GM18868 (cell line): Measurements from ENCODE around the gene KCNQ1OT1.

Experiments used
- ATAC-seq: cut with Tn5 transposase; IDR thresholded peaks from one replicate; pipeline ENCODE4 v1.9.1; 2021; ENCODE audit warnings: mild to moderate bottlenecking, moderate library complexity; ENCODE audit not compliant: unreplicated experiment

KCNQ1OT1 gene

DNA sequence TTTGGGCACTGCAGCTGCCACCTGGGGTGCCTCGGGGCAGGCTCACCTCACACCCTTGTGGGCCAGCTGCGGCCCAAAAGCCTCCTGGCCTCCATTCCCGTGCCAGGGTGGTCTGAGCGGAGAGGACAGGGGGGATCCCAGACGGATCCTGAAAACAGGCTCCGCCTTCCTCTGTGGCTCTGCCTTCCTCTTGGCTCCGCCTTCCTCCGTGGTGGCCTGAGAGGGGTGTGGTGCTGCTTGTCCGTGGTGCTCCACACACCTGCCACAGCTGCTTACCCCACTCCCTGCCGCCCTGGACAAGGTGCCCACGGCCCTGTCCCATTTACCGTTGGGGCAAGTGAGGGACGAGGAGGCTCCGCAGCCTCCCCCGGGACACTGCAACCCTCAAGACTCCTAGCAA, 23.2 kb upstream of the KCNQ1OT1 start:
- no peak for ATAC-seq

DNA sequence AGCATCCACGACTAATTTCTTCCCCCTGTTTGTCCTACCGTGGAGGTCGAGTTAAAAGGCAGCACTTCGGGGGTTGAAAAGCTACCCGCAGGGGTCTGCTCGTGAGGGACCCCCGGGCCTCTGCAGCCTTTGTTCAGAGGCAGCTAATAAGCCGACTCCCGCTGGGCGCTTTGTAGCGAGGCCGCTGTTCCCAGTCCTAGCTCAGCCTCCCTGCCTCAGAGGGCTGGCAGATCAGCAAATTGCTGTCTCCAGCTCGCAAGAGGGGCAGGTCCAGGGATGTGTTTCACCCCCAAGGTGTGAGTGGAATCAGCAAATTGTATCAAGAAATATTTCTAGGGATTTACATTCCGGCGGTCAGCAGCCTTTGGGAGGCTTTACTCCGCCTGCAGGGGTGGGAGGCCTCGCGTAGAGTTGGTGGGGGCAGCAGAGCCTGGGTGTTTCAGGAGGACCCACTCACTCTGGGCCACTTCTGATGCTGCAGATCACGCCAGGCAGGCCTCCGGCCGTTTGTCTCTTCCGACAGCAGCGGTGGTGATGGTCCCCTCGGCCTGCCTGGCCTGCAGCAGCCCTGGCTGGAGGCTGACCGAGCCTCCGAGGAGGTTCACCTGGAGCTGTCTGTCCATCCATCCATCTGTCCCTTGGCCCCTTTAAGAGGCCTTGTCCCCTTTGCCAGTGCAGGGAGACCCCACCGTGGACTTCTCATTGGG, 21.6 kb upstream of the KCNQ1OT1 start:
- no peak for ATAC-seq

DNA sequence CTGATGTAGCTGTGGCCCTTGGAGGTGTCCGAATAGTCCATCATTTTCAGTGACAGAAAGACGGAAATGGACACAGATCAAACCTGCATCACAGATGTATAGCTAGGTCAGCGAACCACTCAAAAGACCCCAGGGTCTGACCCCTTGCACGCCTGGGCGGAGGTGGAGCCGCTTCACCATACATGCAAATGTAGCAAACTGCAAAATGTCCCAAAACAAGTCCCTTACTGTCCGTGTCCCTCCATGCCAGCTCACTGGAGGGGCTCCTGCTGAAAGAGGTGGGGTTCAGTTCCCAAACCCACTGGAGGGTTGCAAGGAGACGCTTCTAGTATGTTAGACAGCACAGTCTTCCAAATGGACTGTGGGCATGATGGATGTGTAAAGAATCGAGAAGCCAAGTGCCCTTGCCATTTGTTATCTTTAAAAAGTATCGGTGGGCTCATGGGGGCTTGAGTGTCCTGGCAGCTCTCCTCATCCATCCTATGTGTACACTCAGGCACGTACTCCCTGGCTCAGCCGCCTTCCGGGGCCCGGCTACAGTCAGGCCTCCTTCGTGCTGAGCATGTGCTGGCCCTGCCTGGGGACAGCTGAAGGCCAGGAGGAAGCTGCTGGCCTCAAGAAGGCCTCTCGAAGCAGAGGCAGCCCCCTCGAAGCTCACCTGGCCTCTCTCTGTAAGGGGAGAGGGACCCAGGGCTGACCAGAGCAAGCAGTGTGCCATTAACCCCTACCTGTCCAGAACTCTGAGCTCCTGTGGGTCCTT, 20.2 kb upstream of the KCNQ1OT1 start:
- no peak for ATAC-seq

DNA sequence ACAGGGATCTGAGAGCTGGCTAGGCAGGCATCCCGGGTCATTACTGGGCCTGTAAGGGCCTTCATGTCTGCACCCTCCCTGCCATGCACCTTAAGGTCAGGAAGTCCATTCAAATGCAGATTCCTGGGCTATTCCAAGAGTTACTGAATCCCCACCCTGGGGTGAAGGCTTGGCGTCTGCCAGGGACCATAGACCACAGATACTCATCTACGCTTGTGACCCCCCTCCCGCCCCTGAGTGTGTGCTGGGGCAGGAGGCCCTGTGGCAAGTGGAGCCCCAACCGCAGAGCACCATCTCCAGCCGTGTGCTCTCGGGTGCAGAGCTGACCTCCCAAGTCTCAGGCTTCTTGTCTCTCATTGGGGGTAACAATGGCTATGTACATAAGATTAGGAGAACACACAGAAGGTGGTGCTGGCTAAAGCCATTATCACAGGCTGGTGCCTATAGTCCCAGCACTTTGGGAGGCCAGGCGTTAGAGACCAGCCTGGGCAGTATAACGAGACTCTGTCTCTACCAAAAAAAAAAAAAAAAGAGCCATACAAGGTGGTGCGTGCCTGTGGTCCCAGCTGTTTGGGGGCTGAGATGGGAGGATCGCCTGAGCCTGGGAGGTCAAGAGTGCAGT, 19.1 kb upstream of the KCNQ1OT1 start:
- no peak for ATAC-seq

DNA sequence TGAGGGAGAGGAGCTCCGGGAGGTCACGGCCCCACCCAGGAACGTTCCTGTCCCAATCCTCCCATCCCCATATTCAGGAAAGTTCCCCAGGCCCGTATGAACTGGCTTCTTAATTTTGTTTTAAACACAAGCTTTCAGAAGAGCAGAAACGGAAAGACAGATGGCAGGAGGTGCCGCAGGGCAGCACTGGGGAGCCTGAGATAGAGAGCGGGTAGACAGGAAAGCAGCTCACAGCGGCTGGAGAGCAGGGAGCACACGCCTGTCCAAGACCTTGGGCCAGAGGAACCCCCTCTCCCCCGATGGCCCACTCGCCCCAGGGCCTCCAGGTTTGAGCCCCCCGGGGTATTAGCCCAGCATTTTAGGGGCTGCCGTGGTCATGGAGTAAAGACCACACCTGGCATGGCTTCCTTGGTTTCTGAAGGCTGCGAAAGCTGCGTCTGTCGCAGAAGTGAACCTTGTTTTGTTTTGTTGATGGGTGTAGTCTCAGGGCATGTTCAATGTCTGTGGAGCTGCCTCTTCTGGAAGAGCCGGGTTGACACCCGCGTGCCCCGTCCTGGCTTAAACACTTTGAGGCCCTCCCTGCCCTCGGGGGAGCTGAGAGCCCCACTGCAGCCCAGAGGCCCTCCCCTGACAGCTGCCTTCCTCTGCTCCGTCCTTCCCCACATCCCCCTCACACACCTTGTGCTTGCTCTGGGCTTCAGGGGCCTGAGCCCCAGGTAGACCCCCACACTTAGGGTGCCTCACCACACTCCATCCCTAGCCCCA, 17.9 kb upstream of the KCNQ1OT1 start:
- ATAC-seq: no peak

DNA sequence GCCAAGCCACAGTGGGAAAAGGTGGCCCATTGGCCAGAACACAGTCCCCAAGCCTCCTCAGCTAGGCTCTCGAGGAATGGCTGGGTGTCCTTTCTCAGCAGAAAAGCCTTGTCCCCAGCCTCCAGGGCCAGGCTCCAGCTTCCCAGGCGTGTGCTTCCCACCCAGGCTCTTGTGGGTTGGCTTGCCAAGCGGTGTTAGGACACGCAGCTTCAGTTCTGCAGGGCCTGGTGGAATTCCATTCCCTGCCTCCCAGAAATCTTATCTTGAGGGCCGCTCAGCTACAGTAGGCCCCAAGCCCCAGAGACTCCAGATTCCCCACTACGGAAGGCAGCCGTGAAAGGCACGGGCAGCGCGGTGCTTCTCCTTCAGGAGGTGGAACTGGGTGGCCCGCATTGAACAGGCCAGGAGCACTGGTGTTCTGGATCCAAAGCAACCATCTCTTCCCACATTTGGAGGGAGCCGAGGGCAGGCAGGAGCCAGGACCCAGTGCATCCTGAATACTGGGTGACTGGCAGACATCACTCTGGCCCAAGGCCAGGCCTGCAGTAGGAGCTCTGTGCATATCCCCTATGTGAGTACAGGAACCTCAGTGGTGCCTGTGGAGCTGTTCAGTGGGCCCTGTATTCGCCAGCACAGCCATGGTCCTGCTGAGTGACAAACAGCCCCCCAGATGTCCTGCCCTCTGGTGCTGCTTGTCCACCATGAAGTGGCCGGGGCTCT, 16.7 kb upstream of the KCNQ1OT1 start:
- no peak for ATAC-seq

DNA sequence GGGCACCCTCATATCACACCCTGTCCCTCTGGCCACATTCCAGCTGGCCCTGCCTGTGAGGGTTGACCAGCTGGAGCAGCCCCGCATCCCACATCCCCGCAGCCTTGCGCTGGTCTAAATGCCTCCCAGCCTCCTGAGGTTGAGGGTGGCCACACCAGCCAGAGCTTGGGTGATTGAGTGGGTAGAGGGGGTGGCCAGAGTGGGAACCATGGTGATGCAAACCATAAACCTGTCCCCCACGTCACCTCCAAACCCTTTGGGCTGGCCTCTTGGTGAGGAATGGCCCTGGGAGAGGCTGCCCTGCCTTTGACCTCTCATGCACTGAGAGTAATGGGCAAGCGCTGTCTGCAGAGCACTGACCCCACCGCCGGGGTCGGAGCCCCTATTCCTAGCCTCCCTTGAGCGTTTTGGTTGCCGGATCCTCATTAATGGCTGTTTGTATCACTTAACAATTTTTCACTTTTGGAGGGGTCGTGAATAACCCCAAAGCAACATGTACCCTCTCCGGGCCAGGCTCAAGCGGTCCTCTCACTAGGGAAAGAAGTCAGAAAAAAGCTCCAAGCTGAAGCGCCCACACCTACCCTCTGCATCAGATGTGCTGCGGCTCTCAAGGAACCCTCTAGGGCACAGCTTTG, 16.0 kb upstream of the KCNQ1OT1 start:
- ATAC-seq: no peak

DNA sequence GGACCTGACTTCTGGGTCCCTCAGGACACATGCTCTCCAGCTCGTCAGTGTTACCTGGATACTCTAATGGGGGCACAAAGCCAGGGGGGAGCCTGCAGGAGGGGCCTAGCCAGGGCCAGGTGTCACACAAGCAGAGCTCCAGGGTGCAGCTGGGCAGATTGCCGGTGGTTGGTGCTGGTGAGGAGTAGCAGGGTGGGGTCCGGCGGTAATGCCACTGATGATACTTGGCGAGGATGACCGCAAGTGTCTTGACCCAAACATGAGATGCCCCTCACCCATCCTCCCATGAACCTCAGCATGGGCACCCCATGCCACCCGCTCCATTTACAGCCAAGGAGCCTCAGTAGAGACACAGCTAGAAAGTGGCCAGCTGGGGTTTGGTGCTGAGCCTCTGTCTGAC, 15.1 kb upstream of the KCNQ1OT1 start:
- no peak for ATAC-seq

DNA sequence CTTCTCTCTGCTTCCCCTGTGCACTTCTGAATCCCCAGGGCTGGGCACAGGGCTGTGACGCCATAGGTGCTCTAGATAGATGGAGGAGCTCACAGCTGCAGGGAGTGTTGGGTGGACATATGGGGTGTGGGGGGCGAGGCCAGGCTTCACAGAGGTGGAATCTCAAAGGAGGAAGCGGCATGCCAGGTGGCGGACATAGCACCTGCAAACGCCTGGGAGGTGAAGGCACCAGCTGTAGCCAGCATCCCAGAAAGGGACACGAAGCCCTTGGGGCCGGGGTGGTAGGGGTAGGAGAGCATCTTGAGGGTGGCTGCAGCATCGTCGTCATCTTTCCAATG, 14.6 kb upstream of the KCNQ1OT1 start:
- no peak for ATAC-seq

DNA sequence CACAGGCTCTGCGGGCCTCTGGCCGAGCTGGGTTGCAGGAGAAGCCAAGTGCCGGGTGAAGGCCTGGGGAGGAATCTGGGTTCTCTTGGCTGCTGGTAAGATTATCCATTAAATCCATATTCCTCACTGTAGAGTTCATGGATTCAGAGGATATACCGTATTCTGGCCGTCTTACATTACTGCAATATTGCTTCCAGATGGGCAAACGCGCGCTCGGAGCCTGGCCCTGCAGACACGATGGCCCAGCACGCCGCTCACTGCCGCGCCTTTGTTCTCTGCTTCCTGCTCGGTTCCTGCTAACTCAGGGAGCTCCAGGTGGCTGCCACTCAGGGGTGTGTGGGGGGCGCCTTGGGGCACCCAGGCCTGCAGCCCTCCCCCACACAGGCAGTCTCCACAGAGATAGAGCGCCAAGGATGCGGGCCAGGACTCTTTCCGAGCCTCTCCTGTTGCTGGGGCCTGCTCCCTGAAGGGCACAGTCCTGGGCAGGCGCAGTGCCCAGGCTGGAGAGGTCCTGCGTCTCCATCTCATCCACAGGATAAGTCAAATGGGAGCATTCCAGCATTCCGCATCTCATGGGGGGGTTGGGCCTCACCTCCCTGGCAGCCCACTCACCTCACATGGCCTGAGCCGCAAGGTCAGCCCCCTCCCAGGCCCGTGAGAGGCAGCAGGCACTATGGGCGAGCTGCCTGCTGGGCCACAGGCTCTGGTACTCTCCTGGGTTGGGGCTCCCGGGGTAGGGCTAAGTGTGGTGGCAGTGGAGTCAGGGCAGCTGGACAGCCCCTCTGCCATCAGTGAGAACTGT, 14.1 kb upstream of the KCNQ1OT1 start:
- no peak for ATAC-seq

DNA sequence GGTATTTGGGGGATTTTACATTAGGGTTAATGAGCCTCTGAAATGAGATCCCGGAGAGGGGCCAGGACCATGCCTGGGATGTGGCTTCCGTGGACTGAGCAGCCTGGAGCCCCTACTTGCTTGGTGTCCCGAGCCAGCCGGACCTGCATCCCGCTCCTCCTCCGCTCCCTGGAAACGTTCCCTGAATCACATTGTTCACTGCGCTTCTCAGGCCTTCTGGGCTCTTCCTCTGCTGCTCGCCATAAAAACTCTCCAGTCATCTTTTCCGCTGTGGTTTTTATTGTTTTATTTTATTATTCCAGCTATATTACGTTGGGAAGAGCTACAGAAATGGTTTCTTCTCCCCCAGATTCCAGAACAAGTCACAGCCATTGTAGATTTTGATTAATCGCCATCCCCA, 13.3 kb upstream of the KCNQ1OT1 start:
- ATAC-seq: no peak

DNA sequence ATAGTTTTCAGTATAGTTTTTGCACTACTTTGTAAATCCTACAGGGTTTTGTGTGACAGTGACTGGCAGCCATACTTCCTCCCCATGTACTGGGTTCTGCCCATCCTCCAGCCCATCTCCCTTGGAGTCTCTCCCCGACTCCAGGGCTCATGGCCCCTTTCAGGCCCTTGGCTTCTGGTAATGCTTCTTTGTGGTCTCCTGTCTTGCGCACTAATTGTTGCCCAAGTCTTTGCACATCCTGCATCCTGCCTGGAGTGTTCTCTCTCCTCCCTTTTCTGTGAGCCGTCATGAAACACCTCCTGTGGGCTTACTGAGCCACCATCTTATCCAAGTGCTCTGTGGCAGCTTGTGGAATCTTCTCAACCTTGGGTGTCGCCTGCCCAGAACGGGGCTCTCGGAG, 11.4 kb upstream of the KCNQ1OT1 start:
- no peak for ATAC-seq

DNA sequence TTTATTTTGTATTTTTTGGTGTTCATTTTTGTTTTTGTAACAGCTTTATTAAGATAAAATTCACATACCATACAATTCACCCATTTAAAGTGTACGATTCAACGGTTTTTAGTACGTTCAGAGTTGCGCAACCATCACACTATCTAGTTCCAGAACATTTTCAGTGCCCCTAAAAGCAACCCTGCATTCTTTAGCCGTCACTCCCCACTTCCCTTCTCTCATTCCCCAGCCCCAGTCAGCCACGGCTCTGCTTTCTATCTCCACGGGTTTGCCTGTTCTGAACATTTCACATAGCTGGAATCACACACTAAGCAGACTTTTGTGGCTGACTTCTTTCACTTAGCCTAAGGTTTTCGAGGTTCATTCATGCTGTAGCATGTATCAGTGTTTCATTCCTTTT, 9.6 kb upstream of the KCNQ1OT1 start:
- ATAC-seq: no peak

DNA sequence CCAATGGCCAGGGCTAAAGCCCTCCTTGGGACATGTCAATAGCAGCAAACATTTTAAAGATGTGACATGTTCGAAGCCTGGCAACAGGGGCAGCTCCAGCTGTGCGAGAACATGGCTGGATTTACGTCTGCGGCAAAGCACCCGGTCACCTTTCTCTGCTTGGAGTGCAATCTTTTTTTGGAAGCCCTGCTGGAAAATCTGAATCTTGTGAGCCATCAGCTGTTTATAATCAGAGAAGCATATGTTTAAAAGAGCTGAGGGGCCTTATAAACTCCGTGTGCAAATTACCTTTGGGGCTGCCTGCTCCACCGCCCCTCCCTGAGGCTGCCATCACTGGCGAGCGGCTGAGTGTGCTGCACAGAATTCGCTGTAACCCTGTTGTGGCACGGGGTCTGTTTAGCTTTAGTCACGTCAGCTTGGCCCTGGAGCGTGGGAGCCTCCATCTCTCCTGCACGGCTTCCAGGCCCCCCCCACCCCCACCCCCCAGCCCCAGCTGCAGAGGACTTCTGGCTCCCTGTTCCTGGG, 9.0 kb upstream of the KCNQ1OT1 start:
- ATAC-seq: no peak

DNA sequence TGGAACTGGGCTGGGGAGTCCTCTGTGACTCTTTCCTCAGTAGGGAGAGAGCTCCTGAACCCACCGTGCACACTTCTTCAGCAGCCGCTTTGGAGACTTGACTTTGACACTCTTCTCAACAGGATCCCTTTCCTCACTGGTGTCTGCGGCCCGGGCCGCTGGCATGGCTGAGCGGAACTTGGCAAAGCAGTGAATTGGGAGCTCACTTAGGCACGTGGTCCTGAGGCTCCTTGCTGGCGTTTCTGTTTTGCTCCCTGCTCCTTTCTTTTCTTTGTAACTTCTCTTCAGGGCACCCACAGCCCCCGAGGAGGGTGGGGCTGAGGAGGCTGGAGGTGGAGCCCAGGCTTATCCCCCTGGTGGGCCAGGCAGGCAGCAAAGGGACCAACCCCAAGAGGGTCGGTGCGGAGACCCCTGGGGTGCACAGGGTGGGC, 8.4 kb upstream of the KCNQ1OT1 start:
- ATAC-seq: no peak

DNA sequence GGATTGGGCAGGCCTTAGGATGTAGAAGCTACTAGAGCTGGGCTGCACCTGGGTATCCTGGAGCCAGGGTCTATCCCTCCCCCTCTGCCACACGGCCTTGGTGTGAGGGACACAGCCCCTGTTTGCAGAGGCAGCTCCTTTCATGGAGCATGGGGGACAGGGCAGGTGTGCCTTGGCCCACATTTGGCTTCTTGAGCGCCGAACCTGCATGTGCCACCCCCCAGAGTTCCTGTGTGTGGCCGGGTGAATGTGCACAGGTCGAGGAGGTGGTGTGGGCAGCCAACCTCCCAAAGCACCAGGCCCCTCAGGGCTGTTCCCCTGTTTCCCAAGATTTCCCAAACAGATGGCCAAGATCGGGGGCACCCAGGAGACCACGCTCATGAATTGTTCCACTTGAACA, 7.9 kb upstream of the KCNQ1OT1 start:
- ATAC-seq: no peak

DNA sequence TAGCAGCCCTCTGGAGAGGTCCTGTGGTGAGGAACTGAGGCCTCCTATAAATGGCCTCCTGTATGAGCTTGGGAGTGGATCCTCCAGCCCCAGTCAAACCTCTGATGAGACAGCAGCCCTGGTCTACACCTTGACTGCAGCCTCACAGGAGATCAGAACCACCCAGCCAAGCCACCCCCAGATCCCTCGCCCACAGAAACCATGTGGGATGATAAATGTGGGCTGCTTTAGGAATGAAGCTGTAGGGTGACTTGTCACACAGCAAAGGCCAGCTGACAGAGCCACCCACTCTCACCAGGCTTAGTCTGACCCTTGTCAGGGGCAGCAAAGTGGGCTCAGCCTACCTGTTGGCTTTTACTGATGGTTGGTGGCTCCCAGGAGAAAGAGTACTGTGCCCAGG, 6.5 kb upstream of the KCNQ1OT1 start:
- ATAC-seq: no peak

DNA sequence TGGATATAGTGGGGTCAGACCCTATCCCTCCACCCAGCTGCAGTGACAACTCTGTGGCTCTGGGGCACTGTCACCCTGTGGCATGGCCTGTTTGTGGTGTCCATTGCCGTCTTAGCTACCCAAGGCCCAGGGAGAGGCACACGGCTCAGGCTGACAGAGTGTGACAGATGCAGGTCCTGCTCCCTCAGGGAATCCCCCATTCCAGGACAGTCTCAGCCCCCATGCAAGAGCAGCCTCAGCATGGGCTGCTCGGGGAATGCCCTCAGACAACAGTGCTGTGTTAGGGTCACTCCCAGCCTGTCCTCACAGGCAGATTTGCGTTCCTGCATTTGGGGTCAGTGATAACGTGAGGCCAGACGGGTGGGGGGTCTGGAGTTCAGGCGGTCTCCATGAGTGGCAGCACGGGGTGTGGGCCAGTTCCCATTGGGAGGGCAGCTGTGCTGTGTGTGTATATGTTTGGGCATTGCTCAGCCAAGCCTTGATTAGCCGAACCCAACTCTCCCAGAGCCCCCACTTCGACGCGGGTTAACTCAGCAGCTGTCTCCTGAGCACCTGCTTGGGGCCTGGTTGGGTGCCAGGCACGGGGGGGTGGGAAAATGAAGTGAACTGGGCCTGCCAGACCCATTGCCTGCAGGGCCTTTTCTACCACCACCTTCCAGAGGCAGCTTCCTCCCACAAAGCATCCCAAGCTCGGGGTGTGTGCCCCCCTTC, 5.3 kb upstream of the KCNQ1OT1 start:
- no peak for ATAC-seq

DNA sequence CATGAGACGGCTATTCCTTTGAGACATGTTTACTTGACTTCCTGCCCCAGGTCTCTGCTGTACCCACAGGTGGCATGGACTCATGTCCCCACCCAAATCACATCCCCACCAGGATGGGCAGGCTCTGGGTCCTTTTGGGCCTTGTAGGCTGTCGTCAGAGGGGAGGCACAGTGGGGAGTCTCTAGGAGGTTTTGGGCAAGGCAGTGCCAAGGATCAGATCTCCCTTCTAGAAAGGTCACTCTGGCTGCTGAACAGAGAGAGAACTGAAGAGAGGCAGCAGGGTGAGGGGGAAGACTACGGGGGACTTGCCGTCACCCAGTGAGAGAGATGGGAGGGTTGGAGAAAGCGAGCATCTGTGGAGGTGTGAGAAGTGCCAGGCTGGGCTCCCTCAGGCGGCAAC, 4.6 kb upstream of the KCNQ1OT1 start:
- ATAC-seq: no peak
